Measurements from ENCODE around the gene FMNL2.

The FMNL2 gene

DNA sequence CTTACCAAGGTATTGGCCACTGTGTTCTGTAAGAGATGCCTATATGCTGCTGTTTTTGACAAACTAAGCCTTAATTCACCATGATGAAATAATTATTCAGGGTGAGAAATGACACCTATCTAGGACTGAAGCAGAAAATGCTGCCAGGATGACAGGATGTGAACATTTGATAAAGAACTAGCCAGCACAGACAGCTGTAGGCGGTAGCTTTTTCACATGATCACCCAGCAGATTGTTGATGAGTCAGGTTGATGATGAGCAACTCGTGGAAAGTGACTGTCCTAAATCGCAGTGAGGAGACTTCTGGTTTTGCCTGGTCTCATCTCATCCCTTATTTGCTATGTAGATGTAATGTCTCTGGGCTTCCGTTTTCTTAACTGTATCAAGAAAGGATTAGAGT, 238.2 kb downstream of the FMNL2 start:
- Histone ChIP-seq H3K9ac (ENCODE audit: low read depth, low read length) (no peak overlapping the region), H3K27me3 (ENCODE audit: control insufficient read depth, insufficient read depth, low read length) (no peaks in the 10 kb centered on the region), H3K27ac (ENCODE audit: low read depth, low read length) (no peak overlapping the region), H3K4me1 (ENCODE audit: control insufficient read depth, insufficient read depth, low read length) (peaks cover 23% of the 10 kb centered on the region), H3K4me3 (ENCODE audit: low read depth, low read length) (no peak overlapping the region), H3K36me3 (ENCODE audit: control insufficient read depth, insufficient read depth, low read length) (no peaks in the 10 kb centered on the region), H3K9me3 (ENCODE audit: control insufficient read depth, insufficient read depth, low read length) (no peaks in the 10 kb centered on the region)

DNA sequence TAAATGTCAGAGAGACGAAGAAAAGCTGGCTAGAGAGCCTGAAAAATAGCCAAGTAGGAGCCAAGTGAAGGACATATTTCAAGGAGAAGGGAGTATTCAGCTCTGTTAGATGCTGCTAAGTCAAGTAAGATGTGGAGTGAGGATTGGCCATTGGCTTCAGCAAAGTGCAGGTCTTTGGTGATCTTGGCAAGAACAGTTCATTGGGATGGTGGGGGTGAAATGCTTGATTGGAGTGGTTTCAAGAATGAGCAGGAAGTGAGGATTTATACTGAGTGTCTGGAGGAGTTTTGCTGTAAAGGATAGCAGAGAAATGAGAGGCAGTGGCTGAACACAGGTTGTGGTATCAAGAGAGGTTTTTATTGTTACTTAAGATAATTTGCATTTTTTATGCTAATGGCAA, 242.6 kb downstream of the FMNL2 start:
- Histone ChIP-seq H3K27ac (ENCODE audit: low read depth, low read length) (no peak overlapping the region), H3K36me3 (ENCODE audit: control insufficient read depth, insufficient read depth, low read length) (peaks cover 18% of the 10 kb centered on the region), H3K4me1 (ENCODE audit: control insufficient read depth, insufficient read depth, low read length) (peaks cover 19% of the 10 kb centered on the region), H3K27me3 (ENCODE audit: control insufficient read depth, insufficient read depth, low read length) (no peaks in the 10 kb centered on the region), H3K4me3 (ENCODE audit: low read depth, low read length) (no peak overlapping the region), H3K9ac (ENCODE audit: low read depth, low read length) (no peak overlapping the region), H3K9me3 (ENCODE audit: control insufficient read depth, insufficient read depth, low read length) (no peaks in the 10 kb centered on the region)

DNA sequence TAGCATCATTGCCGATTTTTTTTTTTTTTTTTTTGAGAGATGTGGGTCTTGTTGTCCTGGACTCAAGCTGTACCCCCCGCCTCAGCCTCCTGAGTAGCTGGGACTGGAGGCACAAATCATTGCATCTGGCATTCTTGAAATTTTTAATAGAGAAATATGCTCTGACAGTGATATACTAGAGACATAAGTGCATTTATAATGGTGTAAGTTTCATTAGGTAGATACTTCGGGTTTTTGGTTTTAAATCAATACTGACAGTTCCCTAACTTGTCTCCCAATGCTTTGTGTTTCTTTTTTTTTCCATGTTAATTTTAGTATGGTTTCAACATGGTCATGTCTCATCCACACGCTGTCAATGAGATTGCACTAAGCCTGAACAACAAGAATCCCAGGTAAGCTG, 243.6 kb downstream of the FMNL2 start:
- no peaks in the 10 kb centered on the region for H3K27me3 ChIP-seq (ENCODE audit: control insufficient read depth, insufficient read depth, low read length)
- peaks cover 24% of the 10 kb centered on the region for H3K36me3 ChIP-seq (ENCODE audit: control insufficient read depth, insufficient read depth, low read length)
- H3K4me3 ChIP-seq (ENCODE audit: low read depth, low read length): no peak overlapping the region

DNA sequence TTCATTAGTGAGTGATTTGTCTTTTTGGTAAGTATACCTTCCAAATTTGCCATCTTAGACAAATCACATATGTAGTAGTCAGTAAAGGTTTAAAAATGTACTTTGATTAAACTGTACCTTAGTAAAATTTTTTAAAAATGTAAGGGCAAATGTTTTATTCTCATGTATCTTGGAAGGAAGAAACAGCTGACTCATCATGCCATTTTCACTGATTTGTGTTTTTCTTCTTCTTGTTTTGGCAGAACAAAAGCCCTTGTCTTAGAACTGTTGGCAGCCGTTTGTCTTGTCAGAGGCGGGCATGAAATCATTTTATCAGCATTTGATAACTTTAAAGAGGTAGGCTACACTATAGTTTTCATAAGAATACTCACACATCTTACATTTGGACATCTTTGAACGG, 245.7 kb downstream of the FMNL2 start:
- Histone ChIP-seq H3K4me1 (ENCODE audit: control insufficient read depth, insufficient read depth, low read length) (peaks cover 14% of the 10 kb centered on the region), H3K36me3 (ENCODE audit: control insufficient read depth, insufficient read depth, low read length) (peaks cover 25% of the 10 kb centered on the region), H3K4me3 (ENCODE audit: low read depth, low read length) (no peak overlapping the region), H3K27me3 (ENCODE audit: control insufficient read depth, insufficient read depth, low read length) (no peaks in the 10 kb centered on the region), H3K9ac (ENCODE audit: low read depth, low read length) (no peak overlapping the region), H3K9me3 (ENCODE audit: control insufficient read depth, insufficient read depth, low read length) (no peaks in the 10 kb centered on the region), H3K27ac (ENCODE audit: low read depth, low read length) (no peak overlapping the region)

More for the DNA sequence above, 243.6 kb downstream of the FMNL2 start:
- H3K9me3 ChIP-seq (ENCODE audit: control insufficient read depth, insufficient read depth, low read length): no peaks in the 10 kb centered on the region
- peaks cover 19% of the 10 kb centered on the region for H3K4me1 ChIP-seq (ENCODE audit: control insufficient read depth, insufficient read depth, low read length)
- no peak overlapping the region for H3K27ac ChIP-seq (ENCODE audit: low read depth, low read length)
- H3K9ac ChIP-seq (ENCODE audit: low read depth, low read length): no peak overlapping the region

GRCh38 chr2:152581360-152581759, 246.4 kb downstream of the FMNL2 start:
- Histone ChIP-seq H3K27ac (ENCODE audit: low read depth, low read length) (no peak overlapping the region), H3K36me3 (ENCODE audit: control insufficient read depth, insufficient read depth, low read length) (peaks cover 25% of the 10 kb centered on the region), H3K9ac (ENCODE audit: low read depth, low read length) (no peak overlapping the region), H3K4me1 (ENCODE audit: control insufficient read depth, insufficient read depth, low read length) (peaks cover 14% of the 10 kb centered on the region), H3K9me3 (ENCODE audit: control insufficient read depth, insufficient read depth, low read length) (no peaks in the 10 kb centered on the region), H3K4me3 (ENCODE audit: low read depth, low read length) (no peak overlapping the region), H3K27me3 (ENCODE audit: control insufficient read depth, insufficient read depth, low read length) (no peaks in the 10 kb centered on the region)

GRCh38 chr2:152582081-152582480, 247.1 kb downstream of the FMNL2 start:
- Histone ChIP-seq H3K27me3 (ENCODE audit: control insufficient read depth, insufficient read depth, low read length) (no peaks in the 10 kb centered on the region), H3K27ac (ENCODE audit: low read depth, low read length) (no peak overlapping the region), H3K36me3 (ENCODE audit: control insufficient read depth, insufficient read depth, low read length) (peaks cover 25% of the 10 kb centered on the region), H3K9ac (ENCODE audit: low read depth, low read length) (no peak overlapping the region), H3K4me1 (ENCODE audit: control insufficient read depth, insufficient read depth, low read length) (peaks cover 10% of the 10 kb centered on the region), H3K4me3 (ENCODE audit: low read depth, low read length) (no peak overlapping the region), H3K9me3 (ENCODE audit: control insufficient read depth, insufficient read depth, low read length) (no peaks in the 10 kb centered on the region)

- H3K27me3 ChIP-seq (ENCODE audit: control insufficient read depth, insufficient read depth, low read length): no peaks in the 10 kb centered on the region
- no peak overlapping the region for H3K27ac ChIP-seq (ENCODE audit: low read depth, low read length)
- H3K9me3 ChIP-seq (ENCODE audit: control insufficient read depth, insufficient read depth, low read length): no peaks in the 10 kb centered on the region
- no peaks in the 10 kb centered on the region for H3K4me1 ChIP-seq (ENCODE audit: control insufficient read depth, insufficient read depth, low read length)
- no peak overlapping the region for H3K9ac ChIP-seq (ENCODE audit: low read depth, low read length)
- H3K4me3 ChIP-seq (ENCODE audit: low read depth, low read length): no peak overlapping the region
- H3K36me3 ChIP-seq (ENCODE audit: control insufficient read depth, insufficient read depth, low read length): peaks cover 25% of the 10 kb centered on the region
Measured at GRCh38 chr2:152583512-152584229, 248.7 kb downstream of the FMNL2 start.

DNA sequence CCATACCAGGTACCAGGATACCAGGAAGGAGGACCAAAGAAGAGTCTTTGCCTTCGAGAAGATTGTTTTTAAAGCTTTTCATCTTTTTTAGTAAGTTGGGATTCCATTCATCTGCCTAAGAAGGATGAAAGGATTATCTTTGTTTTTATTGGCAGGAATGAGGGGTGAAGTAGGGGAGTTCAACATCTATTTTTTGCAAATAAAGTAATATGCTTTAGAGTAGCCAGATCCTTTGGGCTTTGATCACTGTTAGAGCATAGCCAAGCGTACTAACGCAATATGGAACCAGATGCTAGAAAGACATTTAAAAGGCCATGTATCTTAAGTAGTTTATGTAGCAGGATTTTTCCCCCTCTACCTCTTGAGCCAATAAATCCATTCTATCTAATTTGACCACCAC, 249.3 kb downstream of the FMNL2 start:
- Histone ChIP-seq H3K27me3 (ENCODE audit: control insufficient read depth, insufficient read depth, low read length) (no peaks in the 10 kb centered on the region), H3K27ac (ENCODE audit: low read depth, low read length) (no peak overlapping the region), H3K4me1 (ENCODE audit: control insufficient read depth, insufficient read depth, low read length) (no peaks in the 10 kb centered on the region), H3K4me3 (ENCODE audit: low read depth, low read length) (no peak overlapping the region), H3K36me3 (ENCODE audit: control insufficient read depth, insufficient read depth, low read length) (peaks cover 22% of the 10 kb centered on the region), H3K9me3 (ENCODE audit: control insufficient read depth, insufficient read depth, low read length) (no peaks in the 10 kb centered on the region), H3K9ac (ENCODE audit: low read depth, low read length) (no peak overlapping the region)

DNA sequence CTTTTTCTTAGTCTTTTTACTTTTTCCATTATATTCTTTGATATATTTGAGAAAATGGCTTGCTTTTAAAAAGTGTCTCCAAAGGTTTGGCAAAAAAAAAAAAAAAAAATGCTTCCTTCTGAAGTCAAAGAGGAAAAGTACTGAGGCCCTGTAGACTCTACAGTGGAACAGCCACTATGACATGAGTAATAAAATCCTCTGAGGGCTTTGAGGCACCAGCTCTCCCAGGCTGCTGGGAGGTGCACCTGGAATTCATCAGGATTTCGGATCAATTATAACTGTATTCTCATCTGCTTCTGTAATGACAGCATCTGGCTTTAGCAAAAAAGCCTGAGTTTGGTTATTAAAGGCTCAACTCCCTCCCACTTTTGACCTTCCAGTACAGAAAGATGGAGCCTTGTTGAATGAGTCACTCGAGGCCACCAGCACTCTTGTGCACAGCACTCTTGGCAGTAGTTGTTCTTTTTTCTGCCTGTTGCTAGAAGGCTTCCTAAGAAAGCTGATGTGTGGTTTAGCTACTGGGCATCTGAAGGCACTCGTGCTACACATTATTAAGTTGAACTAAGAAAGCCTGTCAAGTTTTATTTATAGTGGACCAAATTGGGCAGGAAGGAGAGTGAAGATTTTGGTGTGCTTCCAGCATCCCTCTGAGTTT, 251.0 kb downstream of the FMNL2 start:
- Histone ChIP-seq H3K36me3 (ENCODE audit: control insufficient read depth, insufficient read depth, low read length) (peaks cover 22% of the 10 kb centered on the region), H3K27ac (ENCODE audit: low read depth, low read length) (no peak overlapping the region), H3K27me3 (ENCODE audit: control insufficient read depth, insufficient read depth, low read length) (no peaks in the 10 kb centered on the region), H3K9me3 (ENCODE audit: control insufficient read depth, insufficient read depth, low read length) (no peaks in the 10 kb centered on the region), H3K9ac (ENCODE audit: low read depth, low read length) (no peak overlapping the region), H3K4me1 (ENCODE audit: control insufficient read depth, insufficient read depth, low read length) (no peaks in the 10 kb centered on the region), H3K4me3 (ENCODE audit: low read depth, low read length) (no peak overlapping the region)

- Histone ChIP-seq H3K36me3 (ENCODE audit: control insufficient read depth, insufficient read depth, low read length) (peaks cover 11% of the 10 kb centered on the region), H3K4me1 (ENCODE audit: control insufficient read depth, insufficient read depth, low read length) (no peaks in the 10 kb centered on the region), H3K27me3 (ENCODE audit: control insufficient read depth, insufficient read depth, low read length) (no peaks in the 10 kb centered on the region), H3K9me3 (ENCODE audit: control insufficient read depth, insufficient read depth, low read length) (no peaks in the 10 kb centered on the region), H3K27ac (ENCODE audit: low read depth, low read length) (no peak overlapping the region), H3K4me3 (ENCODE audit: low read depth, low read length) (no peak overlapping the region), H3K9ac (ENCODE audit: low read depth, low read length) (no peak overlapping the region)
Measured at GRCh38 chr2:152587187-152587947, 252.4 kb downstream of the FMNL2 start.

DNA sequence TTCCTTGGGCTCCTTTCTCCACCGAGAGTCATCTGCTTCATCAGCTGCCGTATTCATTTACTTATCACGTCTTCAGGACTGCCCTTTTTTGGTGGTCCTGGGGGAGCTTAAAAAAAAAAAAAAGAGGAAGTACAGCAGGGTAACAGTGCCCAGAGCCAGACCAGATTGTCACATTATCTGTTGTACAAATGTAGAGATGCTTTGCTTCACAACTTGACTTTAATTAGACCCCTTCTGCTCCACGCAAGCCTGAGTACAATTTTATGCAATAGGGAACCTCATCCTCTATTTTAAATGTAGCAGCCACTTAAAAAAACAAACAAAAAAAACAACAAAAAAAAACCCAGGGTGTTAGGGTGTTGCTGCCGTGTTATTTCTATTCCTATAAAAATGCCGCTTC, 254.0 kb downstream of the FMNL2 start:
- Histone ChIP-seq H3K4me3 (ENCODE audit: low read depth, low read length) (no peak overlapping the region), H3K36me3 (ENCODE audit: control insufficient read depth, insufficient read depth, low read length) (peaks cover 4% of the 10 kb centered on the region; the same call in 1 of the 2 replicates), H3K4me1 (ENCODE audit: control insufficient read depth, insufficient read depth, low read length) (no peaks in the 10 kb centered on the region), H3K9ac (ENCODE audit: low read depth, low read length) (no peak overlapping the region), H3K27ac (ENCODE audit: low read depth, low read length) (no peak overlapping the region), H3K9me3 (ENCODE audit: control insufficient read depth, insufficient read depth, low read length) (no peaks in the 10 kb centered on the region), H3K27me3 (ENCODE audit: control insufficient read depth, insufficient read depth, low read length) (no peaks in the 10 kb centered on the region)
